ENCODE results near the gene RECQL5. TPM values are rescaled to one million over a fixed set of nuclear protein-coding genes. Genes with fewer than 3 reads are reported as not detected.

The RECQL5 gene
- total RNA-seq, 1 experiment from 2014 or later: 67.0 TPM

DNA sequence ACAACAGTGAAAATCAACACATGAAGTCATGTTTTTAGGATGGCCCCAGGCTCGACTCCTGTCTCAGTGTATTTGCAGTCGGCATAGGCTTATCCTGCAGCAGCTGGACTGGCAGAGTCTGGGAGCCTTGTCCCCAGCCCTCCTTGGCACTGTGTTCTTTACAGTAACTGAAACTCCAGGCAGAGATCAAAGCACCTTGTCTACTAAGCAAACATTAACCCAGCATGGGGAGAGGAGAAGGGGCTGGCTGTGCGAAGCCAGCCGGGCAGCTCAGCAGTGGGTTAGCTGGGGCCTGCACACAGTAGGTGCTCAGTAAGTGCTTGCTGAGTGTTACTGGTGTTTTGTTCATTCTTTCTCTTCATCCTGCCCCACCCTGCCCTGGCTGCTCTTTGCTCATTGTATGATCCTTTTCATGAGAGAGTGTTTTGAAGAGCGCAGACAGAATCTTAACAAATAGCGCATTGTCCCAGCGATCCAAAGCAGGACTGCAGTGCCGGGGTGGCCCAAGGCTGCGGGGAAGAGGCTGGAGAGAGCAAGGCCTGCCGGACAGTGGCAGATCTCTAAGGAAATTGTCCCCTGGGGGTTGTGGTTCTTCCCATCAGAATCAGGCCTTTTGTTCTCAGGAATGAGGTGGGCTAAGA is 30.8 kb upstream of the RECQL5 start:
- no peak for TF ChIP-seq CTCF (IDR thresholded peaks at IDR 0.05; ENCODE audit: insufficient read depth in 1 of 2, low read depth in 1 of 2, low read length in 1 of 2, severe bottlenecking in 1 of 2, unreplicated experiment in 1 of 2)
- Mint-ChIP-seq H3K27me3 (ENCODE audit: insufficient read depth, unreplicated experiment) (no peaks in the 10 kb centered on the region), H3K27ac (ENCODE audit: unreplicated experiment) (peak overlapping the region; percentile 22), H3K4me1 (ENCODE audit: low read depth, unreplicated experiment) (peaks cover 38% of the 10 kb centered on the region), H3K9me3 (ENCODE audit: unreplicated experiment) (no peaks in the 10 kb centered on the region), H3K4me3 (ENCODE audit: unreplicated experiment) (no peak overlapping the region), H3K36me3 (ENCODE audit: insufficient read depth, unreplicated experiment) (peaks cover 88% of the 10 kb centered on the region)
- BruUV-seq (replicated peaks): no TSS peak
- H3K4me3 ChIP-seq (ENCODE audit: low read depth, low read length): no peak overlapping the region
- no peak for DNase-seq
- no peaks in the 10 kb centered on the region for H3K27me3 ChIP-seq (replicated peaks; ENCODE audit: control insufficient read depth, insufficient read depth, low read length)
- H3K9me3 ChIP-seq: no peaks in the 10 kb centered on the region
- ChIA-PET POLR2A (interaction anchor here (0.5 kb wide), 1 partner anchor 587 kb away, joined by 6 read pairs; no protein-coding TSS in a partner anchor), CTCF (no interaction called here)
- intact Hi-C loops (cut with micrococcal nuclease; ENCODE audit: unreplicated experiment): no loop called here
- peaks cover 35% of the 10 kb centered on the region for H3K4me1 ChIP-seq
- H3K36me3 ChIP-seq (ENCODE audit: control insufficient read depth, insufficient read depth, low read length): peaks cover 4% of the 10 kb centered on the region; the same call in 1 of the 2 replicates

DNA sequence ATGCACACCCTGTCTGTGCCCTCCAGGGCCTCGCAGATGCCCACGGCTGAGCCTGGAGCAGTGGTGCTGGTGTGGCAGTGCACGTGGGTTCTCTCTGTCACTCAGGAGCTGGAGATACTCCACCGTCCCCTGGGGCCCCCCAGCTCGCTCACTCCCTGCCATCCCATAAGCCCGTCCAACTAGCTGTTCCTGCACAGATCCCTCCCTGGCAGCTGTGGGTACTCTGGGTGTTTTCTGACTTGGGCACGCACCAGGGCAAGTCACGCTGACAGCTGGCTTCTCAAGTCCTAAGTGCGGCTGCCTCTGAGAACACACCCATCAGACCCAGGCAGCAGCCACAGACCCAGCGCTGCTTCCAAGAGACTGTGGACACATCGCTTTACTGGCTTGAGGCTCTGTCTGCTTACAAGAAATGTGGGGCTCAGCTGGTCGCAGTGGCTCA is 28.9 kb upstream of the RECQL5 start:
- Histone ChIP-seq H3K9me3 (no peaks in the 10 kb centered on the region), H3K4me3 (ENCODE audit: low read depth, low read length) (no peak overlapping the region), H3K27me3 (replicated peaks; ENCODE audit: control insufficient read depth, insufficient read depth, low read length) (no peaks in the 10 kb centered on the region), H3K36me3 (ENCODE audit: control insufficient read depth, insufficient read depth, low read length) (0 out of 2 replicates have a peak, but pooled peaks cover 4% of the 10 kb centered on the region), H3K4me1 (peaks cover 31% of the 10 kb centered on the region)
- CTCF ChIA-PET: interaction anchor here (0.5 to 2.4 kb wide), 2 partner anchors 52 to 66 kb away, joined by 3 to 8 read pairs; no protein-coding TSS in a partner anchor
- Mint-ChIP-seq H3K4me1 (ENCODE audit: low read depth, unreplicated experiment) (peaks cover 32% of the 10 kb centered on the region), H3K4me3 (ENCODE audit: unreplicated experiment) (no peak overlapping the region), H3K9me3 (ENCODE audit: unreplicated experiment) (no peaks in the 10 kb centered on the region), H3K36me3 (ENCODE audit: insufficient read depth, unreplicated experiment) (peaks cover 81% of the 10 kb centered on the region), H3K27me3 (ENCODE audit: insufficient read depth, unreplicated experiment) (no peaks in the 10 kb centered on the region), H3K27ac (ENCODE audit: unreplicated experiment) (no peak overlapping the region)
- no peak for DNase-seq
- POLR2A ChIA-PET: interaction anchor here (0.6 kb wide), 1 partner anchor 43 kb away, joined by 5 read pairs; no protein-coding TSS in a partner anchor
- intact Hi-C loops (cut with micrococcal nuclease; ENCODE audit: unreplicated experiment): no loop called here
- no TSS peak for BruUV-seq (replicated peaks)
- TF ChIP-seq CTCF (IDR thresholded peaks at IDR 0.05; ENCODE audit: insufficient read depth in 1 of 2, low read depth in 1 of 2, low read length in 1 of 2, severe bottlenecking in 1 of 2, unreplicated experiment in 1 of 2): no peak

DNA sequence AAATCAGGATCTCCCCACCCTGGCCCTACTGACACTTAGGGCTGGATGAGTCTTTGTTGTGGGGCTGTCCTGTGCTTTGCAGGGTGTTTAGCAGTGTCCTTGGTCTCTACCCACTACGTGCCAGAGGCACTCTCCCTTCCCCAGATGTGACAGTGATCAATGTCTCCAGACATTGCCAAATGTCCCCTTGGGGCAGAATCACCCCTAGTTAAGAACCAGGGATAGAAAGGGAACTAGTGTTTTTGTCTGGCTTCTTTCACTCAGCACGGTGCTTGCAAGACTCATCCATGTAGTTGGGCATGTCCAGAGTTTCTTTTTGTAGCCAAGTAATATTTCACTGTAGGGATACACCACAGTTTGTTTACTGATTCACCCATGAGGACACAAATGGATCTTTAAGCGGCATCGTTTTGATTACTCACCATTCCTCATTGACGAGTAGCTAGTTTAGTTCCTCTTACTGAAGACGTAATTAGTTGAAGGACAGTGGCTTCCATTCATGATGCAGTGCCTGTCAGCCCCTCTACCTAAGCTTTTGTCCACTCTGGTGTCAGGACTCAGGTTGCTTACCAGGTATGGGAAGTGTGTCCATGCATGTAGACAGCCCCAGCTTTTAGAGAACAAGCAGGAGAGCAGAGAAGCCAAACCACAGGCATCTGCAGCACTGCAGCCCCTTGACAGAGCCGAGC is 28.3 kb upstream of the RECQL5 start:
- H3K36me3 Mint-ChIP-seq (ENCODE audit: insufficient read depth, unreplicated experiment): peaks cover 81% of the 10 kb centered on the region
- no TSS peak for BruUV-seq (replicated peaks)
- ChIA-PET CTCF (interaction anchor here (0.5 to 2.4 kb wide), 2 partner anchors 52 to 67 kb away, joined by 3 to 8 read pairs; no protein-coding TSS in a partner anchor), POLR2A (interaction anchor here (0.6 kb wide), 1 partner anchor 43 kb away, joined by 5 read pairs; no protein-coding TSS in a partner anchor)
- peak overlapping the region; percentile 68 for H3K27ac Mint-ChIP-seq (ENCODE audit: unreplicated experiment)
- H3K9me3 ChIP-seq: no peaks in the 10 kb centered on the region
- H3K4me1 Mint-ChIP-seq (ENCODE audit: low read depth, unreplicated experiment): peaks cover 26% of the 10 kb centered on the region
- no peak overlapping the region for H3K4me3 ChIP-seq (ENCODE audit: low read depth, low read length)
- 0 out of 2 replicates have a peak, but pooled peaks cover 3% of the 10 kb centered on the region for H3K36me3 ChIP-seq (ENCODE audit: control insufficient read depth, insufficient read depth, low read length)
- no peak for DNase-seq
- H3K9me3 Mint-ChIP-seq (ENCODE audit: unreplicated experiment): no peaks in the 10 kb centered on the region
- no peaks in the 10 kb centered on the region for H3K27me3 ChIP-seq (replicated peaks; ENCODE audit: control insufficient read depth, insufficient read depth, low read length)
- H3K4me3 Mint-ChIP-seq (ENCODE audit: unreplicated experiment): no peak overlapping the region
- intact Hi-C loops (cut with micrococcal nuclease; ENCODE audit: unreplicated experiment): no loop called here
- TF ChIP-seq CTCF (IDR thresholded peaks at IDR 0.05; ENCODE audit: insufficient read depth in 1 of 2, low read depth in 1 of 2, low read length in 1 of 2, severe bottlenecking in 1 of 2, unreplicated experiment in 1 of 2): no peak
- H3K27me3 Mint-ChIP-seq (ENCODE audit: insufficient read depth, unreplicated experiment): no peaks in the 10 kb centered on the region
- peaks cover 27% of the 10 kb centered on the region for H3K4me1 ChIP-seq

Measured in Caco-2 (cell line).